OCI-LY7 (cell line): ENCODE data around the gene SELENOH. TPM values are rescaled to one million over a fixed set of nuclear protein-coding genes. Genes with fewer than 3 reads are reported as not detected.

Experiments
- Bru-seq: library from RNA; stranded (reverse); fragments of 400-500 nt; gene quantifications from one replicate; lab custom pipeline; 2021; lab: Mats Ljungman, UMichigan
- BruChase-seq, 2 experiments: library from RNA; stranded (reverse); fragments of 400-500 nt; gene quantifications; one replicate each; lab custom pipeline; 2021; lab: Mats Ljungman, UMichigan
- BruUV-seq: library from RNA; stranded (reverse); fragments of 400-500 nt; replicated peaks from 2 replicates; lab custom pipeline; 2021; lab: Mats Ljungman, UMichigan
- CTCF ChIA-PET: fragments of 300-600 bp; sonication (Branson Sonifier 250); formaldehyde crosslinking; loops from one replicate; lab custom pipeline; 2022; ENCODE audit warnings: antibody characterized with exemption; ENCODE audit not compliant: unreplicated experiment; lab: Charles Lee
- POLR2A ChIA-PET: fragments of 300-600 bp; sonication (Branson Sonifier 250); formaldehyde crosslinking; loops from one replicate; lab custom pipeline; 2022; ENCODE audit warnings: antibody characterized with exemption; lab: Charles Lee
- DNase-seq: peaks from one replicate; pipeline ENCODE4 v3.0.0-alpha.2; 2015; ENCODE audit warnings: low spot score
- H2AFZ ChIP-seq: fragments of 200-600 bp; sonication (generic), shearing (Covaris generic); 2 replicates; pipeline ENCODE4 v1.6.1; 2014; ENCODE audit warnings: mild to moderate bottlenecking, antibody characterized with exemption, low read length, moderate library complexity
- H3K27ac ChIP-seq: fragments of 200-600 bp; sonication (generic); 2 replicates; pipeline ENCODE4 v1.5.1; 2014; ENCODE audit warnings: mixed run types, low read depth, mild to moderate bottlenecking, moderate library complexity, low read length, inconsistent platforms; ENCODE audit not compliant: poor library complexity, severe bottlenecking
- H3K36me3 ChIP-seq: fragments of 200-600 bp; sonication (generic); 2 replicates; pipeline ENCODE4 v1.6.1; 2014; ENCODE audit warnings: mild to moderate bottlenecking, antibody characterized with exemption, low read length, moderate library complexity, mixed read lengths; ENCODE audit not compliant: insufficient read depth
- H3K4me1 ChIP-seq: fragments of 200-600 bp; sonication (generic); 2 replicates; pipeline ENCODE4 v1.5.1; 2014; ENCODE audit warnings: mild to moderate bottlenecking, low read length; ENCODE audit not compliant: insufficient read depth, poor library complexity, severe bottlenecking
- H3K4me2 ChIP-seq: fragments of 200-600 bp; sonication (generic); 2 replicates; pipeline ENCODE4 v1.6.1; 2014; ENCODE audit warnings: mild to moderate bottlenecking, low read length
- H3K4me3 ChIP-seq: fragments of 200-600 bp; sonication (generic); 2 replicates; pipeline ENCODE4 v1.5.1; 2014; ENCODE audit warnings: mild to moderate bottlenecking, low read depth, low read length; ENCODE audit not compliant: poor library complexity, severe bottlenecking
- H3K79me2 ChIP-seq: fragments of 200-600 bp; sonication (generic); 2 replicates; pipeline ENCODE4 v1.6.1; 2016; ENCODE audit warnings: low read depth, mild to moderate bottlenecking, low read length, moderate library complexity, mixed read lengths; ENCODE audit not compliant: insufficient read depth
- H3K9me2 ChIP-seq: fragments of 200-600 bp; sonication (generic); 2 replicates; pipeline ENCODE4 v1.6.1; 2016; ENCODE audit warnings: mild to moderate bottlenecking, low read length, mixed read lengths; ENCODE audit not compliant: insufficient read depth
- H3K9me3 ChIP-seq: fragments of 200-600 bp; sonication (generic); 2 replicates; pipeline ENCODE4 v1.6.1; 2014; ENCODE audit warnings: mild to moderate bottlenecking, mixed run types, low read length, mixed read lengths
- H4K20me1 ChIP-seq: fragments of 200-600 bp; sonication (generic); 2 replicates; pipeline ENCODE4 v1.6.1; 2014; ENCODE audit warnings: mild to moderate bottlenecking, antibody characterized with exemption, low read length, moderate library complexity, mixed read lengths; ENCODE audit not compliant: insufficient read depth
- CTCF ChIP-seq: fragments of 200-600 bp; sonication (generic); conservative IDR thresholded peaks from 2 replicates; pipeline ENCODE4 v1.5.1; 2014; ENCODE audit warnings: mild to moderate bottlenecking, antibody characterized with exemption, low read length, moderate library complexity, mixed read lengths
- EZH2phosphoT487 ChIP-seq: fragments of 200-600 bp; sonication (generic); IDR thresholded peaks from 2 replicates; pipeline ENCODE4 v1.6.1; 2018; ENCODE audit warnings: low read depth, borderline replicate concordance, mild to moderate bottlenecking, mixed run types, antibody characterized with exemption, low read length, moderate library complexity, mixed read lengths
- intact Hi-C: fragments of 100-400 bp; cut with micrococcal nuclease; formaldehyde crosslinking; loops from one replicate; pipeline ENCODE4 v1.10.0; 2022; ENCODE audit not compliant: unreplicated experiment
- long read RNA-seq: library from polyadenylated mRNA; stranded (forward); transcript quantifications from one replicate; pipeline ENCODE4 v2.0.0, GENCODE V29; 2022
- total RNA-seq, 2 experiments: library from RNA; depleted of rRNA in 1 of 2; stranded (reverse); fragments of >200 nt in 1 of 2; shearing (Covaris generic) in 1 of 2; gene quantifications; 2 replicates each; pipeline ENCODE4 v1.2.3, GENCODE V29; 2014 to 2022

Gene SELENOH
- 181 and 229 TPM in 2 replicates for total RNA-seq (2014; rRNA removed; shearing (Covaris generic))
- 144 and 169 TPM in 2 replicates for total RNA-seq (2022)
- Bru-seq, nascent RNA, result percentile 96 among the genes with signal in this experiment
- BruChase-seq, experiment 1, labeled RNA remaining after a 6-hour chase, result percentile 96 among the genes with signal in this experiment
- percentile 93 among the genes with signal in this experiment for BruChase-seq, experiment 2, labeled RNA remaining after a 2-hour chase
- long read RNA-seq, transcript SELENOH-204 (4 exons, 818 nt), result major isoform, 152 of 163 reads
- long read RNA-seq, partial matches to known transcripts, result 0 of 163 reads
- long read RNA-seq, other reads (novel, unspliced or antisense), result 4 of 163 reads

DNA sequence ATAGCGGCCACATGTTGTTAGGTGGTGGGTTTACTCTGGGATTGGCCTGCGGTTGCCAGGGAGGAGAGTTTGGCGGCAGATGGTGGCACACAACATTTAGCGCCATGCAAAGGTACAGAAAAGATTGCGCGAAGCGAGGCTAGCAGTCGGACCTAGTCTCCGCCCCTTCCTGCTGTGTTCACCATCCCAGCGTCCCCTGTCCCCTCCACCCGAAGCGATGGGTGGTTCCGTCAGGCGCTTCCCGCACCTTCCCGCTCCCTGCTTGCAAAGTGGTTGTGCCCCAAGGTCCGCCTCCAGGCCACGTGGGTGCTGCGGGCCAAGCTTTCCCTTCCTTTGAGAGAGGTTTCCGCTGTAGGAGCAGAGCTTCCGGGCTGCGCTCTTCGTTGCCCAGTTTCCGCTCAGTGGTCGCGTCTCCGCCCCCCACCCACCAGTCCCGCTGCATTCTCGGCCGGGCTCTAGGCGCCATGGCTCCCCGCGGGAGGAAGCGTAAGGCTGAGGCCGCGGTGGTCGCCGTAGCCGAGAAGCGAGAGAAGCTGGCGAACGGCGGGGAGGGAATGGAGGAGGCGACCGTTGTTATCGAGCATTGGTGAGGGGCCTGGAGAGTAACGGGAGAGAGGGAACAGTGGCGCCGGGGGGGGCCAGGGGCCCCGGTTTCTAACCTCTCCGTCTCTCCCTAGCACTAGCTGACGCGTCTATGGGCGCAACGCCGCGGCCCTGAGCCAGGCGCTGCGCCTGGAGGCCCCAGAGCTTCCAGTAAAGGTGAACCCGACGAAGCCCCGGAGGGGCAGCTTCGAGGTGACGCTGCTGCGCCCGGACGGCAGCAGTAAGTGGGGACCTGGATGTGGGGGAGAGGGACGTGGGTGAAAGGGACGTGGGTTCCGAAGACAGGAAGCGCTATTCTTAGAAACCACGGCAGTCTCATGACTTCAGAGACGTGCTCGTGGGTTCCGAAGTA, at the start of gene SELENOH:
SELENOH (plus strand) TSS at position 360 of the 955 bp plus-strand sequence; CDS start at position 465, 105 bp downstream.
- Histone ChIP-seq H3K27ac (peak within 1 kb of the TSS; percentile 77), H3K4me2 (peak within 1 kb of the TSS; percentile 90), H3K9me2 (no peaks in the 10 kb centered on the region), H3K4me1 (peaks cover 20% of the 10 kb centered on the region), H2AFZ (peak within 1 kb of the TSS; percentile 76; the same call in 1 of the 2 replicates), H3K9me3 (no peaks in the 10 kb centered on the region), H3K36me3 (peaks cover 92% of the 10 kb centered on the region), H4K20me1 (peaks cover 6% of the 10 kb centered on the region; the same call in 1 of the 2 replicates), H3K4me3 (peak within 1 kb of the TSS; percentile 97), H3K79me2 (peaks cover 27% of the 10 kb centered on the region)
- TF ChIP-seq CTCF (no peak), EZH2phosphoT487 (no peak)
- intact Hi-C loops, result loop anchor here (1.0 to 10.0 kb wide), 6 partner anchors 29 to 836 kb away; partner anchors contain the start of genes LPXN, MED19, P2RX3 and SSRP1
- ChIA-PET POLR2A (interaction anchor here (0.6 to 1.2 kb wide), 7 partner anchors 14 to 767 kb away, joined by 3 to 6 read pairs (median 4); partner anchors contain the start of gene MED19), CTCF (no interaction called here)
- DNase-seq, result peak; percentile 97
- BruUV-seq, result no TSS peak

DNA sequence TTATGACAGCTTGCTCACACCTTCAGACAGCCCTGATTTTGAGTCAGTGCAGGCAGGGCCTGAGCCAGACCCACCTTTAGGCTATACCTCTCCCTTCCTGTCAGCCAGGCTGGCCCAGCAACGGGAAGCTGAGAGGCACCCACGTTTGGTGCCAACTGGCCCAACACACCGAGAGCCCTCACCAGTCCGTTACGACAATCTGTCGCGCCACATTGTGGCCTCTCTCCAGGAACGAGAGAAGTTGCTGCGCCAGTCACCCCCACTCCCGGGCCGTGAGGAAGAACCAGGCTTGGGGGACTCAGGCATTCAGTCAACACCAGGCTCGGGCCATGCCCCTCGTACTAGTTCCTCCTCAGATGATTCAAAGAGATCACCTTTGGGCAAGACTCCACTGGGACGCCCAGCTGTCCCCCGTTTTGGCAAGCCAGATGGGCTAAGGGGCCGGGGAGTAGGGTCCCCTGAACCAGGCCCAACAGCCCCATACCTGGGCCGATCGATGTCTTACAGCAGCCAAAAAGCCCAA, 42.4 kb upstream of the SELENOH start:
- intact Hi-C loops, result no loop called here
- Histone ChIP-seq H3K79me2 (no peaks in the 10 kb centered on the region), H3K36me3 (peaks cover 89% of the 10 kb centered on the region), H3K9me3 (no peaks in the 10 kb centered on the region), H3K4me1 (no peaks in the 10 kb centered on the region), H3K27ac (no peak overlapping the region), H3K9me2 (no peaks in the 10 kb centered on the region), H3K4me3 (no peak overlapping the region), H4K20me1 (no peaks in the 10 kb centered on the region), H2AFZ (no peak overlapping the region), H3K4me2 (no peak overlapping the region)
- POLR2A ChIA-PET, result no interaction called here
- TF ChIP-seq EZH2phosphoT487, result no peak
- no peak for TF ChIP-seq CTCF
- BruUV-seq, result no TSS peak
- CTCF ChIA-PET, result no interaction called here
- no peak for DNase-seq
